K562 (cell line): ENCODE measurements around the gene GRIN1. TPM values are rescaled to one million over a fixed set of nuclear protein-coding genes. Genes with fewer than 3 reads are reported as not detected.

ENCODE experiments used
- ATAC-seq: fragments of 200-7000 bp; cut with Tn5 transposase; 3 replicates; pipeline ENCODE4 v1.9.1; 2020; ENCODE audit warnings: moderate library complexity
- BruUV-seq: library from RNA; stranded (reverse); fragments of 400-500 nt; replicated peaks from 2 replicates; lab custom pipeline; 2021; lab: Mats Ljungman, UMichigan
- CTCF ChIA-PET: fragments of 300-600 bp; formaldehyde crosslinking; extraction: SDS; loops from one replicate; lab custom pipeline; 2021; ENCODE audit warnings: low intra/inter-chr PET ratio; lab: Yijun Ruan, JAX
- POLR2A ChIA-PET: fragments of 300-600, 350-650 bp; sonication (Branson Sonifier 250); formaldehyde crosslinking; extraction: SDS; loops from one replicate; lab custom pipeline; 2021; ENCODE audit warnings: antibody characterized with exemption, inconsistent platforms; lab: Yijun Ruan, JAX
- DNase-seq, 4 experiments: peaks; one replicate each; pipeline versions ENCODE4 v3.0.0 to v3.0.0-alpha.2; 2011 to 2018; ENCODE audit warnings: low spot score in 3 of 4, mixed read lengths in 3 of 4; ENCODE audit errors: extremely low read depth in 1 of 4
- FAIRE-seq: peaks from 2 replicates; lab custom pipeline; 2011; peaks lifted over from hg19 to GRCh38; lab: Jason Lieb, UNC
- H2AFZ ChIP-seq: 2 replicates; pipeline ENCODE4 v1.6.0; 2011; ENCODE audit warnings: low read depth, low read length, control low read depth, inconsistent platforms
- H3K27ac ChIP-seq: fragments of 200-600 bp; 3 replicates; pipeline ENCODE4 v1.8.0; 2011; ENCODE audit warnings: low read depth, mild to moderate bottlenecking, control low read depth, inconsistent platforms, low read length, moderate library complexity, mixed read lengths; ENCODE audit errors: extremely low read depth
- H3K27me3 ChIP-seq, 2 experiments: fragments of 300-600 bp in 1 of 2; 2 replicates in 1 of 2; 3 replicates in 1 of 2; pipeline versions ENCODE4 v1.6.0 to v1.8.0; 2011; ENCODE audit warnings: inconsistent platforms in 2 of 2, low read length in 2 of 2, mild to moderate bottlenecking in 1 of 2, mixed read lengths in 1 of 2, moderate library complexity in 1 of 2; ENCODE audit not compliant: control insufficient read depth in 2 of 2, insufficient read depth in 2 of 2
- H3K36me3 ChIP-seq: fragments of 300-600 bp; 3 replicates; pipeline ENCODE4 v1.8.0; 2011; ENCODE audit warnings: mild to moderate bottlenecking, low read length, inconsistent platforms; ENCODE audit not compliant: control insufficient read depth, insufficient read depth
- H3K4me1 ChIP-seq, 2 experiments: fragments of 200-600 bp in 1 of 2; replicated peaks in 1 of 2; 2 replicates in 1 of 2; 3 replicates in 1 of 2; pipeline versions ENCODE4 v1.5.1 to v1.8.0; 2011; ENCODE audit warnings: inconsistent platforms in 2 of 2, low read length in 2 of 2, mild to moderate bottlenecking in 1 of 2, mixed read lengths in 1 of 2, moderate library complexity in 1 of 2; ENCODE audit not compliant: control insufficient read depth in 2 of 2, insufficient read depth in 2 of 2
- H3K4me2 ChIP-seq: 2 replicates; pipeline ENCODE4 v1.6.1; 2011; ENCODE audit warnings: low read length, control low read depth, inconsistent platforms, mixed read lengths; ENCODE audit not compliant: insufficient read depth
- H3K4me3 ChIP-seq: fragments of 200-600 bp; sonication (generic), shearing (Covaris generic); 2 replicates; pipeline ENCODE4 v1.5.1; 2016; ENCODE audit warnings: control low read depth, inconsistent platforms
- H3K79me2 ChIP-seq: fragments of 200-600 bp; 3 replicates; pipeline ENCODE4 v1.8.0; 2011; ENCODE audit warnings: low read length, inconsistent platforms; ENCODE audit not compliant: control insufficient read depth, insufficient read depth
- H3K9ac ChIP-seq, 2 experiments: 2 replicates each; pipeline versions ENCODE4 v1.6.0 to v1.6.1; 2011; ENCODE audit warnings: low read depth in 2 of 2, low read length in 2 of 2, control low read depth in 1 of 2, inconsistent platforms in 1 of 2, mild to moderate bottlenecking in 1 of 2, mixed read lengths in 1 of 2; ENCODE audit not compliant: insufficient read depth in 1 of 2
- H3K9me1 ChIP-seq: one replicate; pipeline ENCODE4 v1.6.0; 2011; ENCODE audit warnings: inconsistent platforms, mild to moderate bottlenecking, low read length, moderate library complexity; ENCODE audit not compliant: control insufficient read depth, insufficient read depth
- H3K9me3 ChIP-seq: replicated peaks from 2 replicates; pipeline ENCODE4 v1.5.1; 2011; ENCODE audit warnings: low read depth, low read length, inconsistent platforms; ENCODE audit not compliant: control insufficient read depth, insufficient read depth
- H4K20me1 ChIP-seq: replicated peaks from 2 replicates; pipeline ENCODE4 v1.6.1; 2011; ENCODE audit warnings: low read length, inconsistent platforms, mixed read lengths; ENCODE audit not compliant: control insufficient read depth, insufficient read depth
- EGR1 ChIP-seq: fragments of 450-650 bp; conservative IDR thresholded peaks from 2 replicates; pipeline ENCODE4 v1.6.1; 2017; ENCODE audit warnings: mild to moderate bottlenecking
- HNRNPK ChIP-seq: fragments of 200-400 bp; formaldehyde crosslinking; IDR thresholded peaks from one replicate; pipeline ENCODE4 v1.6.1; 2018; ENCODE audit warnings: mild to moderate bottlenecking, low read depth, low read length; ENCODE audit not compliant: poor library complexity, severe bottlenecking
- NBN ChIP-seq: fragments of 450-650 bp; IDR thresholded peaks from 2 replicates; pipeline ENCODE4 v1.6.1; 2016; ENCODE audit warnings: low read depth, mild to moderate bottlenecking
- NR2C2 ChIP-seq, 2 experiments: fragments of 200-800 bp in 1 of 2; sonication (Bioruptor generic) in 1 of 2; sonication (generic) in 1 of 2; formaldehyde crosslinking in 1 of 2; IDR thresholded peaks; 2 replicates each; pipeline versions ENCODE4 v1.6.1 to v1.8.0; 2016 to 2022; ENCODE audit warnings: mild to moderate bottlenecking in 1 of 2, missing compliant biosample characterization in 1 of 2, missing genetic modification characterization in 1 of 2, missing genetic modification reagents in 1 of 2
- NRF1 ChIP-seq, 2 experiments: fragments of 450-650 bp; IDR thresholded peaks in 1 of 2; conservative IDR thresholded peaks in 1 of 2; 2 replicates each; pipeline ENCODE4 v1.6.1; 2014; ENCODE audit warnings: mild to moderate bottlenecking in 2 of 2
- PBX2 ChIP-seq, 2 experiments: IDR thresholded peaks in 1 of 2; conservative IDR thresholded peaks in 1 of 2; 2 replicates each; pipeline ENCODE4 v1.6.1; 2016; ENCODE audit warnings: low read depth in 2 of 2, mild to moderate bottlenecking in 1 of 2, missing compliant biosample characterization in 1 of 2, missing genetic modification characterization in 1 of 2, moderate library complexity in 1 of 2
- SFPQ ChIP-seq: fragments of 200-400 bp; formaldehyde crosslinking; IDR thresholded peaks from 2 replicates; pipeline ENCODE4 v1.6.1; 2017; ENCODE audit warnings: mild to moderate bottlenecking, low read depth, low read length, moderate library complexity
- SMAD2 ChIP-seq: fragments of 150-350 bp; IDR thresholded peaks from 2 replicates; pipeline ENCODE4 v1.6.1; 2014; ENCODE audit warnings: low read depth, mild to moderate bottlenecking, low read length
- ZBTB7A ChIP-seq: IDR thresholded peaks from 2 replicates; pipeline ENCODE4 v1.6.1; 2011; ENCODE audit warnings: low read depth, mild to moderate bottlenecking, low read length, moderate library complexity, borderline replicate concordance; ENCODE audit not compliant: control insufficient read depth
- ZNF253 ChIP-seq: fragments of 250-450 bp; sonication (Bioruptor Pico); conservative IDR thresholded peaks from 2 replicates; pipeline ENCODE4 v1.6.1; 2021; ENCODE audit warnings: mild to moderate bottlenecking
- ZNF561 ChIP-seq: fragments of 450-650 bp; formaldehyde crosslinking; conservative IDR thresholded peaks from 2 replicates; pipeline ENCODE4 v1.4.0; 2020; ENCODE audit warnings: mild to moderate bottlenecking, moderate library complexity
- ZNF75A ChIP-seq: fragments of 450-650 bp; formaldehyde crosslinking; IDR thresholded peaks from 2 replicates; pipeline ENCODE4 v1.4.0; 2020; ENCODE audit warnings: mild to moderate bottlenecking
- WGBS: fragments of 100-300 bp; shearing (Covaris generic); methylation state at CpG from one replicate; pipeline ENCODE4 v1.1.6; 2016; ENCODE audit warnings: low coverage, mixed read lengths; ENCODE audit not compliant: insufficient coverage; ENCODE audit errors: missing lambda C conversion rate; 5-methylcytosine and 5-hydroxymethylcytosine counted together
- in situ Hi-C: fragments of 300-500 bp; cut with MboI; formaldehyde crosslinking; loops from 4 replicates; pipeline ENCODE4 v1.15.0; 2018; ENCODE audit warnings: inconsistent platforms, mixed read lengths
- intact Hi-C: fragments of 100-400 bp; cut with micrococcal nuclease; formaldehyde crosslinking; loops from 2 replicates; pipeline ENCODE4 v1.14.2; 2022
- polyA plus RNA-seq, 8 experiments: library from polyadenylated mRNA; depleted of rRNA in 4 of 8; stranded (reverse) in 5 of 8; unstranded in 3 of 8; fragments of >200 nt; fragmentation: Nextera tagmentation in 2 of 8; fragmentation: Illumina TruSeq in 1 of 8; extraction: Ambion mirVana in 2 of 8; extraction: Trizol in 1 of 8; gene quantifications; 2 replicates each; pipeline versions ENCODE4 v1.2.1 to v1.2.3, GENCODE V29; 2011 to 2014; ENCODE audit warnings: inconsistent platforms in 1 of 8, missing spikeins in 1 of 8
- total RNA-seq, 7 experiments: library from RNA; depleted of rRNA in 6 of 7; stranded (reverse); fragments of >200 nt in 6 of 7; fragmentation: Illumina TruSeq in 2 of 7; extraction: Trizol in 2 of 7; gene quantifications; 2 replicates each; pipeline versions ENCODE4 v1.2.1 to v1.2.3, GENCODE V29; 2011 to 2021; ENCODE audit warnings: low replicate concordance in 1 of 7
- TF ChIP-seq, protein P1 (sequence below): sonication (generic); formaldehyde crosslinking; IDR thresholded peaks from 2 replicates; pipeline ENCODE4 v1.8.0; 2022; ENCODE audit warnings: missing genetic modification reagents, mild to moderate bottlenecking, moderate library complexity, borderline replicate concordance

GRIN1 gene
- total and polyA plus RNA-seq, 9 of the 15 experiments (the other 6 are each of a cell fraction or from before 2014, with no cell fraction given): 0.03 to 0.35 (median 0.16) TPM; not detected in 6

DNA sequence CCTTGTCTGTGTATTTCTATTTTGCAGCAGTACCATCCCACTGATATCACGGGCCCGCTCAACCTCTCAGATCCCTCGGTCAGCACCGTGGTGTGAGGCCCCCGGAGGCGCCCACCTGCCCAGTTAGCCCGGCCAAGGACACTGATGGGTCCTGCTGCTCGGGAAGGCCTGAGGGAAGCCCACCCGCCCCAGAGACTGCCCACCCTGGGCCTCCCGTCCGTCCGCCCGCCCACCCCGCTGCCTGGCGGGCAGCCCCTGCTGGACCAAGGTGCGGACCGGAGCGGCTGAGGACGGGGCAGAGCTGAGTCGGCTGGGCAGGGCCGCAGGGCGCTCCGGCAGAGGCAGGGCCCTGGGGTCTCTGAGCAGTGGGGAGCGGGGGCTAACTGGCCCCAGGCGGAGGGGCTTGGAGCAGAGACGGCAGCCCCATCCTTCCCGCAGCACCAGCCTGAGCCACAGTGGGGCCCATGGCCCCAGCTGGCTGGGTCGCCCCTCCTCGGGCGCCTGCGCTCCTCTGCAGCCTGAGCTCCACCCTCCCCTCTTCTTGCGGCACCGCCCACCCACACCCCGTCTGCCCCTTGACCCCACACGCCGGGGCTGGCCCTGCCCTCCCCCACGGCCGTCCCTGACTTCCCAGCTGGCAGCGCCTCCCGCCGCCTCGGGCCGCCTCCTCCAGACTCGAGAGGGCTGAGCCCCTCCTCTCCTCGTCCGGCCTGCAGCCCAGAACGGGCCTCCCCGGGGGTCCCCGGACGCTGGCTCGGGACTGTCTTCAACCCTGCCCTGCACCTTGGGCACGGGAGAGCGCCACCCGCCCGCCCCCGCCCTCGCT lies 29.0 kb downstream of the GRIN1 start:
- ATAC-seq (peak; percentile 49), DNase-seq (peak; percentile 69 to 88 (median 80))
- intact Hi-C loops: no loop called here
- TF ChIP-seq SFPQ: no peak
- TF ChIP-seq HNRNPK: peak; percentile 46
- no peak for TF ChIP-seq PBX2 (CRISPR knock-in tag; IDR thresholded peaks at IDR 0.05; ENCODE audit: low read depth)
- no peak for TF ChIP-seq PBX2 (tag; conservative IDR thresholded peaks at IDR 0.05; ENCODE audit: low read depth)
- peak; percentile 26; the same call in 1 of the 2 replicates for TF ChIP-seq EGR1
- TF ChIP-seq SMAD2: no peak
- peak; percentile 51; the same call in 1 of the 2 replicates for TF ChIP-seq ZBTB7A
- TF ChIP-seq, protein P1, sequence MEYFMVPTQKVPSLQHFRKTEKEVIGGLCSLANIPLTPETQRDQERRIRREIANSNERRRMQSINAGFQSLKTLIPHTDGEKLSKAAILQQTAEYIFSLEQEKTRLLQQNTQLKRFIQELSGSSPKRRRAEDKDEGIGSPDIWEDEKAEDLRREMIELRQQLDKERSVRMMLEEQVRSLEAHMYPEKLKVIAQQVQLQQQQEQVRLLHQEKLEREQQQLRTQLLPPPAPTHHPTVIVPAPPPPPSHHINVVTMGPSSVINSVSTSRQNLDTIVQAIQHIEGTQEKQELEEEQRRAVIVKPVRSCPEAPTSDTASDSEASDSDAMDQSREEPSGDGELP (CRISPR knock-in tag): peak; percentile 89
- no peak for TF ChIP-seq ZNF253
- TF ChIP-seq NBN: no peak
- TF ChIP-seq NR2C2 (CRISPR knock-in tag; IDR thresholded peaks at IDR 0.05): no peak
- peak; percentile 28; the same call in 1 of the 2 replicates for TF ChIP-seq NR2C2 (tag; IDR thresholded peaks at IDR 0.05)
- peak; percentile 52 to 58 for TF ChIP-seq NRF1 (conservative IDR thresholded peaks at IDR 0.05 in 1 of 2, IDR thresholded peaks at IDR 0.05 in 1 of 2)
- no peak for TF ChIP-seq ZNF75A (CRISPR knock-in tag)
- no peak for TF ChIP-seq ZNF561 (CRISPR knock-in tag)

More for the DNA sequence above, 29.0 kb downstream of the GRIN1 start:
- Histone ChIP-seq H3K27me3 (peaks cover 29 to 55% of the 10 kb centered on the region in 2 experiments; a peak in 4 of 5 replicates), H3K27ac (no peak overlapping the region), H3K4me3 (no peak overlapping the region), H2AFZ (no peak overlapping the region), H3K36me3 (no peaks in the 10 kb centered on the region), H3K9me1 (no peaks in the 10 kb centered on the region), H4K20me1 (no peaks in the 10 kb centered on the region; the same call in 1 of the 2 replicates), H3K9ac (peak overlapping the region in 1 of 2 experiments; percentile 52; a peak in 1 of 4 replicates), H3K4me1 (peaks cover 0 to 98% of the 10 kb centered on the region in 2 experiments; a peak in 2 of 5 replicates), H3K4me2 (no peak overlapping the region; the same call in 1 of the 2 replicates), H3K79me2 (no peaks in the 10 kb centered on the region), H3K9me3 (no peaks in the 10 kb centered on the region)
- CTCF ChIA-PET: no interaction called here
- FAIRE-seq: no peak
- in situ Hi-C loops: no loop called here
- WGBS: 9% methylated on average over 22 of the region's 57 CpGs
- POLR2A ChIA-PET: interaction anchor here (0.8 to 1.1 kb wide), 2 partner anchors 21 to 75 kb away, joined by 3 read pairs; partner anchors contain the start of gene SSNA1
- BruUV-seq: no TSS peak
